Loucy (cell line): Measurements from ENCODE around the gene BBX.

Experiments used
- CTCF ChIP-seq: fragments of 200-600 bp; sonication (generic); conservative IDR thresholded peaks from 2 replicates; pipeline ENCODE4 v1.5.1; 2014; ENCODE audit warnings: mild to moderate bottlenecking, antibody characterized with exemption, low read length
- EZH2phosphoT487 ChIP-seq: fragments of 200-600 bp; IDR thresholded peaks from 2 replicates; pipeline ENCODE4 v1.6.1; 2018; ENCODE audit warnings: antibody characterized with exemption, mild to moderate bottlenecking, moderate library complexity, borderline replicate concordance

DNA sequence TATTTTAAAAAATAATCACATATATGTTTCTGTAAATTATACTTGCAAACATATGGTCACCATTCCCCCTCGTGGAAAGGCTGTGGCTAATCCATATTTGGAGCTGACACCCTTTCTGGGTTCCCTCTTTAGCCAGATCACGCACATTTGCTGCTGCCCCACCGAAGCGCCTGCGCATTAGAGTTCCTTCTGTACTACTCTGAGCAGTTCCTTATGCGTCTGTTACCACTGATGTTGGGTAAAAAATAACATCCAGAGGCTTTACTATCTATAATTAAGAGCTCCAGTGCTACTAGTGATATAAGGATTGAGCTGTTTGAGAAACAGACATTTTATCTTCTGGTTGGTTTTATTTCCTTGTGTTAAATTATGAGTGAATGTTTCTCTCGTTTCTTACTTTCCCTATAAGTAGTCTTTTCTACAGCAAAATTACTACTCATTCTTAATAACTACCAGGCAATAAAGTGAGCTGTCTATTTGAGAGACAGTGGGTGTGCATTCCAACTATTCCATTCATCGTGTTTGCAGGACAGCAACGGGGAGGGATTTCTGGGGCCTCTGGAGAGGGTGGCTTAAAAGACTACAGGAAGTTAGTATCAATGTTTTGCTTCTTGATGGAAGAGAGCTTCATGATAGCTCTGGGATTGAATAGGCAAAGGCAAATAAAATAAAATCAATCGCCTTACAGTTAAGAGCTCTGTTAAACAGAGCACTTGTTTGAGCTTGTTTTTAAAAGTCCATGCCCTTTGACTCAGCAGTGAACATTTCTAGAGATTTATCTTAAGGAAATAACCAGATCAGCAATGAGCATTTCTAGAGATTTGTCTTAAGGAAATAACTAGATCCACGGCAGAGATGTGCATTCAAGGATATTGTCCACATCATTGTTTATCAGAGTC is 322.9 kb downstream of the BBX start:
- TF ChIP-seq EZH2phosphoT487 (no peak), CTCF (no peak)
